Uterus (tissue), 4 donors: Measurements from ENCODE around the gene TPST2. TPM values are rescaled to one million over a fixed set of nuclear protein-coding genes. Genes with fewer than 3 reads are reported as not detected.

Source experiments
- DNase-seq, 2 donors: peaks; one replicate each; pipeline ENCODE4 v3.0.0-alpha.2; 2019 to 2020
- H3K27ac ChIP-seq, 2 donors: fragments of 200-600 bp; sonication (generic); 1 replicate in 1 of 2; 2 replicates in 1 of 2; pipeline ENCODE4 v1.5.1; 2016 to 2018
- H3K27me3 ChIP-seq, 2 donors: fragments of 200-600 bp; sonication (generic); one replicate each; pipeline ENCODE4 v1.5.1; 2018 to 2019; ENCODE audit warnings: control low read depth in 1 of 2
- H3K36me3 ChIP-seq, 2 donors: fragments of 200-600 bp; sonication (generic); one replicate each; pipeline ENCODE4 v1.5.1; 2019; ENCODE audit warnings: control low read depth in 1 of 2
- H3K4me1 ChIP-seq, 2 donors: fragments of 200-600 bp; sonication (generic); one replicate each; pipeline ENCODE4 v1.5.1; 2018 to 2019; ENCODE audit warnings: control low read depth in 1 of 2
- H3K4me3 ChIP-seq, 2 donors: fragments of 200-600 bp; sonication (generic); 1 replicate in 1 of 2; 2 replicates in 1 of 2; pipeline ENCODE4 v1.5.1; 2018 to 2019; ENCODE audit warnings: mild to moderate bottlenecking in 1 of 2
- H3K9me3 ChIP-seq, 2 donors: fragments of 200-600 bp; sonication (generic); one replicate each; pipeline ENCODE4 v1.5.1; 2019; ENCODE audit warnings: control low read depth in 1 of 2
- CTCF ChIP-seq, 4 experiments: fragments of 200-600 bp in 2 of 4; fragments of 450-650 bp in 2 of 4; sonication (generic) in 2 of 4; IDR thresholded peaks; one replicate each; pipeline ENCODE4 v1.5.1; 2016 to 2019; ENCODE audit warnings: antibody characterized with exemption in 4 of 4, mild to moderate bottlenecking in 2 of 4, moderate library complexity in 1 of 4
- POLR2A ChIP-seq, 2 donors: fragments of 450-650 bp; IDR thresholded peaks; one replicate each; pipeline ENCODE4 v1.6.1; 2016; ENCODE audit warnings: antibody characterized with exemption in 2 of 2, mild to moderate bottlenecking in 1 of 2, moderate library complexity in 1 of 2
- intact Hi-C: fragments of 100-400 bp; cut with DNase I; formaldehyde crosslinking; loops from one replicate; pipeline ENCODE4 v1.15.1; 2023; ENCODE audit warnings: low total_unique reads
- total RNA-seq, 4 donors: library from RNA; depleted of rRNA in 3 of 4; stranded (reverse); fragments of >200 nt in 3 of 4; gene quantifications; one replicate each; pipeline versions ENCODE4 v1.1.0 to v1.2.4, GENCODE V29; 2014 to 2023
- donor health status: DM: yes; HTN: yes; CAD: no.

TPST2 gene
- total RNA-seq, 4 donors from 2014 or later = 32.4 to 71.5 (median 43.8) TPM

GRCh38 chr22:26567610-26568009, 22.3 kb downstream of the TPST2 start:
- intact Hi-C loops = no loop called here
- no peak for DNase-seq
- Histone ChIP-seq H3K27ac (no peak overlapping the region), H3K27me3 (no peaks in the 10 kb centered on the region), H3K36me3 (no peaks in the 10 kb centered on the region), H3K9me3 (no peaks in the 10 kb centered on the region), H3K4me3 (no peak overlapping the region), H3K4me1 (no peaks in the 10 kb centered on the region)
- no peak for TF ChIP-seq POLR2A (IDR thresholded peaks at IDR 0.05)
- TF ChIP-seq CTCF (IDR thresholded peaks at IDR 0.05) = no peak

DNA sequence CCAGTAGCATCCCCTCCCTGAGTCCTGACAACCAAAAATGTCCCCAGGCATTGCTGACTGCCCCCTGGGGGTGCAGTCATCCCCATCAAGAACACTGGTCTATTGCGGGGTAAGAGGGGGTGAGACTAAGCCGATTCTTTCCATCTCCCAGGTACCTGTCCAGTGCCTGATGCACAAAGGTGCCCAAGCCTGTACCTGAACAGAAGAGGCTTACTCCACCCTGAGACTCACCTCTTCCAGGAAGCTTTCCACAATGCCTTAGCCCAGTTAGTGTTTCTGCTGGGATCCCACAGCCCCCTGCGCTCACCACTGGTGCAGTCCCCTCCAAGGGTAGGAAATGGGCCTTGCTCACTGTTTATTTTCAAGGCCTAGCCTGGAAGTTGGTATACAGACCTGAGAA, 22.9 kb downstream of the TPST2 start:
- intact Hi-C loops = no loop called here
- no peaks in the 10 kb centered on the region for H3K36me3 ChIP-seq
- H3K4me1 ChIP-seq = no peaks in the 10 kb centered on the region
- TF ChIP-seq POLR2A (IDR thresholded peaks at IDR 0.05) (no peak), CTCF (IDR thresholded peaks at IDR 0.05) (no peak)
- H3K4me3 ChIP-seq = no peak overlapping the region
- H3K9me3 ChIP-seq = no peaks in the 10 kb centered on the region
- no peak for DNase-seq
- H3K27me3 ChIP-seq = no peaks in the 10 kb centered on the region
- no peak overlapping the region for H3K27ac ChIP-seq

DNA sequence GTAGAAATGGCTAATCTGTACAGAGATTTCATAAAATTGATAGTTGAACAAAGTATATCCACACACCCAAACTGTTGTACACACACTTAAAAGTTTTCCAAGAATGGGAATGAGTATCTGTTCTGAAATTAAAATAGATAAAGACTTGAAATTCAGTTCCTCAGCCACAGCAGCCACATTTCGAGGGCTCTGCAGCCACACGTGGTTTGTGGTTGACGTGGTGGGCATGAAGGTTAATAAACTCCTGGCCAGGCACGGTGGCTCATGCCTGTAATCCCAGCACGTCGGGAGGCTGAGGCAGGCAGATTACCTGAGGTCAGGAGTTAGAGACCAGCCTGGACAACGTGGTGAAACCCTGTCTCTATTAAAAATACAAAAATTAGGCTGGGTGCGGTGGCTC, 24.0 kb downstream of the TPST2 start:
- TF ChIP-seq POLR2A (IDR thresholded peaks at IDR 0.05) (no peak), CTCF (IDR thresholded peaks at IDR 0.05) (no peak)
- no peak for DNase-seq
- no peaks in the 10 kb centered on the region for H3K36me3 ChIP-seq
- H3K27me3 ChIP-seq = no peaks in the 10 kb centered on the region
- no peaks in the 10 kb centered on the region for H3K9me3 ChIP-seq
- H3K4me3 ChIP-seq = no peak overlapping the region
- intact Hi-C loops = no loop called here
- H3K4me1 ChIP-seq = no peaks in the 10 kb centered on the region
- H3K27ac ChIP-seq = no peak overlapping the region

GRCh38 chr22:26565181-26565580, 24.8 kb downstream of the TPST2 start:
- intact Hi-C loops = no loop called here
- no peak for DNase-seq
- Histone ChIP-seq H3K36me3 (no peaks in the 10 kb centered on the region), H3K4me1 (no peaks in the 10 kb centered on the region), H3K9me3 (no peaks in the 10 kb centered on the region), H3K4me3 (no peak overlapping the region), H3K27ac (no peak overlapping the region), H3K27me3 (no peaks in the 10 kb centered on the region)
- TF ChIP-seq CTCF (IDR thresholded peaks at IDR 0.05) = no peak
- TF ChIP-seq POLR2A (IDR thresholded peaks at IDR 0.05) = no peak

- Histone ChIP-seq H3K4me1 (no peaks in the 10 kb centered on the region), H3K9me3 (no peaks in the 10 kb centered on the region), H3K27ac (no peak overlapping the region), H3K36me3 (no peaks in the 10 kb centered on the region), H3K4me3 (no peak overlapping the region), H3K27me3 (no peaks in the 10 kb centered on the region)
- TF ChIP-seq CTCF (IDR thresholded peaks at IDR 0.05) (no peak), POLR2A (IDR thresholded peaks at IDR 0.05) (no peak)
- no peak for DNase-seq
- intact Hi-C loops = no loop called here
Observed at GRCh38 chr22:26564672-26565071, 25.3 kb downstream of the TPST2 start.
